HG02588 (cell line): ENCODE results near the gene INPP4A.
"Not testable (repeated sequence)": the region's sequence is repeated elsewhere in the genome, so short reads cannot be mapped to it uniquely, and the experiment has no call there.

Experiments used
- ATAC-seq: cut with Tn5 transposase; IDR thresholded peaks from one replicate; pipeline ENCODE4 v1.9.1; 2021; ENCODE audit warnings: mild to moderate bottlenecking, moderate library complexity; ENCODE audit not compliant: unreplicated experiment

INPP4A gene

GRCh38 chr2:98444436-98445176 is at the start of gene INPP4A:
INPP4A (plus strand) TSS chr2:98444858; CDS start chr2:98520049, 75,191 bp downstream.
- peak; percentile 78 for ATAC-seq

GRCh38 chr2:98395977-98396376 is 48.7 kb upstream of the INPP4A start:
- ATAC-seq: no peak

GRCh38 chr2:98396745-98397355 is 47.8 kb upstream of the INPP4A start:
- no peak for ATAC-seq

DNA sequence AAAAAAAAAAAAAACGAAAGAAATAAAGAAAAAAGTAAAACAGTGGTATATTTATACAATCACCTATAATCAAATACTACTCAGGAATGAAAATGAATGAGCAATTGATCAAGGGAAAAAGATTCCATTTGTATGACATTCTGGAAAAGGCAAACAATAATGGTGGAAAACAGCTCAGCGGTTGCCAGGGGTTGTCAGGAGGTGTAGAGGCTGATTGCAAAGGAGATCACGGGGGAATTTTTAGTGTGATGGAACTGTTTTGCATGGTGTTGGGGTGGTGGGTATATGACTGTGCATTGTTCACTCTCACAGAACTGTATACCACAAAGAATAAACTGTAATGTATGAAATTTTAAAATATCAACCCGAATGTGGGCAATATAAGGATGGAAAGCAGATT is 45.5 kb upstream of the INPP4A start:
- no peak for ATAC-seq

DNA sequence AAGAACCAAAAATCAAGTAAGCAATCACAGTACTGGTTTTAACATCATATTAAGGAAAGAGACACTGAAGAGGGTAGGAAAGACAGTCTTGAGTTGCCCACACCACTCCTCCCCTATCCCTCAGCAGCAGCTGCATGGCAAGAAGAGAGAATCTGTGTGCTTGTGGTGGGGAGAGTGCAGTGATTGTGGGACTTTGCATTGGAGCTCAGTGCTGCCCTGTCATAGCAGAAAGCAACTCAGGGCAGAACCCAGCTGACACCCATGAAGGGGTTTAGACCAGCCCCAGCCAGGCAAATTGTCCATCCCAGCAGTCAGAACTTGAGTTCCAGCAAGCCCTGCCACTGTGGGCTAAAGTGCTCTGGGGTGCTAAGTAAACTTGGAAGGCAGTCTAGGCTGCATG is 40.8 kb upstream of the INPP4A start:
- no peak for ATAC-seq

GRCh38 chr2:98404556-98405250 is 40.0 kb upstream of the INPP4A start:
- ATAC-seq: no peak

DNA sequence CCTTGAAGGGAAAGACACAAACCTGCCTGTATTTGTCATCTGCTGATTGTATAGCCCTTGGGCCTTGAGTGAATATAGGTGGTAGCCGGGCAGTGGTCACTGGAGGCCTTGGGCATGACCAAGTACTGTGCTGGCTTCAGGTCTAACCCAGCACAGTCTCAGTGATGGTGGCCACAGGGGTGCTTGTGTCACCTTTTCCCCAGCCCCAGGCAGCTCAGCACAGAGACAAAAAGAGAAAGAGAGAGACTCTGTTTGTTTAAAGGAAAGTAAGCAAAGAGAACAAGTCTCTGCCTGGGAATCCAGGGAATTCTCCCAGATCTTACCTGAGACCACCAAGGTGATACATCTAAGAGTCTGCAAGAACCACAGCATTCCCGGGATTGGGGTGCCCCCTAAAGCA is 39.4 kb upstream of the INPP4A start:
- ATAC-seq: no peak

DNA sequence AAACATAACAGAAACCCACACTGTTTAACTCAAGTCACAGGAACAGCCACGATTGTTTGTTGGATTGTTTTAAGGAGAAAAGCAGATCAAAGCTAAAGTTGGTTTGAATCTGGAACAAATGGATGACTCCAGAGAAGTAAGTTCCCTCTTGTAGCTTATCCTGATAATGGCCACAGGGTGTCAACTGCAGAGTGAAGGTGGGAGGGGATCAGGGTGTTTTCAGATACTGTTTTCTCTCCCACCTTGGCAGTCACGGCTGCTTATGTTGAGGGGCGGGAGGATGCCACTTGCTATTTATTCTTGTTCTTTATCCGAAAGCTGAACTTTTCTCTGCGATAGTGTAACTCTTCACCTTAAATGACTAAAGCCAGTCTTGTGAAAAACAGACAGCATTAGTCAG is 36.5 kb upstream of the INPP4A start:
- no peak for ATAC-seq

- no peak for ATAC-seq
Measured at GRCh38 chr2:98412751-98413458, 31.8 kb upstream of the INPP4A start.

- not testable (repeated sequence) for ATAC-seq
Measured at GRCh38 chr2:98414246-98414645, 30.4 kb upstream of the INPP4A start.

- ATAC-seq: not testable (repeated sequence)
Measured at GRCh38 chr2:98415719-98416248, 28.9 kb upstream of the INPP4A start.

DNA sequence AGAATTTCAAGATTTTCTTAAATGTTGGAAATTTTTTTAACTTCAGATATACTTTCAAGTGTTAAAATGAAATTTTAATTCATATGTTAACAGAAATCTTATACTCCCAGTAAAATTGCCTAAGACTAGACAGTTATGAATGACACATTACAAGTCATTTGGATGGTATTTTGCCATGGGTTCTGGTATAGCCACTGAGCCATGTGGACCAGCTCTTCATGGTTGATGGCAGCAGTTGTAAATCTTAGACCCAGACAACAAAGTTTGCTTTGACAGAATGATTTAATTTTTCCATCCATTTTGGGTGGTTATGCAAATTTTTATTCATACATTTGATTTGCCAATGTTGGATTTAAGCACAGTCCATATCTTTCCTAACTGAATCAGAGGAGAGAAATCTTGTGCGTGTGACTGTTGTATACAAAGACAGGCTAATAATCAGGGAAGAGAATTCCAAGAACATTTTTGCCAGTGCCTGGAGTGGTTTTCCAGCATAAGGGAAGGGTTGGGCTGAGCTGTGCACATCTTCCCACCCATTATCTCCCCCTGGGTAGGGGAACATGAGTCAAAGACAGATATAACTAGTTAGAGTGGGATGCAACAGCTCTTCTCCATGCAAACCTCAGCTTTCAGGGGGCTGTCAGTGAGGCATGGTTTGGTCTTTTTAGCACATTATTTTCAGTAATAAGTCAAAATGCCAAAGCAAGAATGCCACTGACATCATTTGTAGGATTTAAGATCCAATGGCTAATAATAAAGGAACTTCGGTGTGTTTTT is 28.1 kb upstream of the INPP4A start:
- ATAC-seq: no peak

DNA sequence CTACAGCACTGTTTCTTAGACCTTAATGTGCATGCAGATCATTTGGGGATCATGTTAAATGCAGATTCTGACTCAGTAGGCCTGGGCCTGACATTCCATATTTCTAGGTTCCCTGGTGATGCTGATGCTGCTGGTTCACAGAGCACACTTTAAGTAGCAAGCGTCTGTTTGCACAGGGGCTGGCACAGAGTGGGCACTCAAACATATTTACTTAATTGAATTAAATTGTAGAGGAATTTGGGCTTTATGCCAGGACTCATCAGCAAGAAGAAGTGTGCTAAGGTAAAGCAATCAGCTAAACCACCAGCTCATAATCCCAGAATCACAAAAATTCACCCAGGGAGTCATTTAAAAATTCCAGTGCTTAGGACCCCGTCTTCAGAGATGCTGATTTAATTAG is 25.1 kb upstream of the INPP4A start:
- no peak for ATAC-seq

GRCh38 chr2:98419977-98420725 is 24.5 kb upstream of the INPP4A start:
- no peak for ATAC-seq

GRCh38 chr2:98422449-98422848 is 22.2 kb upstream of the INPP4A start:
- no peak for ATAC-seq

GRCh38 chr2:98426771-98427170 is 17.9 kb upstream of the INPP4A start:
- ATAC-seq: no peak

GRCh38 chr2:98432145-98432544 is 12.5 kb upstream of the INPP4A start:
- no peak for ATAC-seq

DNA sequence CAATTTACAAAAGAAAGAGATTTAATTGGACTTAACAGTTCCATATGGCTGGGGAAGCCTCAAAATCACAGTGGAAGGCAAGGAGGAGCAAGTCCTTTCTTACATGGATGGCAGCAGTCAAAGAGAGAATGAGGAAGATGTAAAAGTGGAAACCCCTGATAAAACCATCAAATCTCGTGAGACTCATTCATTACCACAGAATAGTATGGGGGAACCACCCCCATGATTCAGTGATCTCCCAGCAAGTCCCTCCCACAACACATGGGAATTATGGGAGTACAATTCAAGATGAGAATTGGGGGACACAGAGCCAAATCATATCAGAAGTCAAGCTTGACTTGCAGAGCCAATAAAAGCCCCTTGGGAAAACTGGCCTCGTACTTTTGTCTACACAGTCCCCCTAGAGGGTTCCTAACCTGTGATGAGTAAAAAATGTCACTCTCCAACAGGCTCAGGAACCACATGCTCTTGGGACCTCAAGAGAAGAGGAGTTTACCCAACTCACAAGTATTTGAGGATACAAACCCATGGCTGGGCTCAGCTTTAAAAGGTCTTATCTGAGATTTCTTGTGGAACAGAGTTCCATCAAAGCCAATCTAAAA is 11.2 kb upstream of the INPP4A start:
- ATAC-seq: no peak

- no peak for ATAC-seq
Measured at GRCh38 chr2:98434492-98434891, 10.2 kb upstream of the INPP4A start.
